DMS 273 (cell line): ENCODE measurements around the gene STOML3.

ENCODE experiments used
- DNase-seq: peaks from one replicate; lab custom pipeline; 2025; ENCODE audit not compliant: unreplicated experiment; lab: John Stamatoyannopoulos, UW

Gene STOML3

DNA sequence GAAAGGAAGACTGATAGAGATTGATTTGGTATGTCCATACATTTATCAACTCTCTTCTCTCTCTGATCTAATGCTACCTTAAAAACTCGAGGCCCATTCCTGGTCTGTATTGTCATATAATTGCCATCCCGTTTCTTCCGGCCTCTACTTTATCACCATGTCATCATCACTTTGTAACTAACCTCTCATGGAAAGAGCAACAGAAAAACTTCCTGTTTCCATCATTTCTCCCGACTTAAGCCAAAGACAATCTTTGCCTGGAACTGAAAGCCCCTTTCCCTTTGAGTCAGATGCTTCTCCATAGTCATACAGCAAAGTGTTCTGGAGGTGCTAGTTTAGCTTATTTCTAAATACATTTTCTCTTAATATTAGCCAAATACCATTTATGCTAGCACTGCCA lies 2.8 kb upstream of the STOML3 start:
- DNase-seq: no peak

DNA sequence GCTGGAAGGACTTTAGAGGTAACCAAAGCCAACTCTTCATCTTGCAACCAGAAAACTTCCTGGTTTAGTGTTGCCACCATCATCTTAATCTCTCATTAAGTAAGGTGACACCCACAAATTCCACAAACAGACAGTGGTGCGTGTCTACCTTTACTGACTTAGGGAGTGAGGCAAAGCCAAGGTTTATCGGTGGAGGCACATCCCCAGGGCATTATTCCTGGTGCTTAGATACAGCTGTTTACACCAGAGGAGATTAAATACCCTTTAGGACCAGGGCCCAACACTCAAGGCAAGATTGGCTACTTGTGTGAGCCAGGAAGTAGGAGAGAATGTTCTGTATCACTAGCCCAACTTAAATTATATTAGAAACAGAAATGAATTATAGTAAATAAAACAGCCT lies 9.5 kb downstream of the STOML3 start:
- DNase-seq: no peak

DNA sequence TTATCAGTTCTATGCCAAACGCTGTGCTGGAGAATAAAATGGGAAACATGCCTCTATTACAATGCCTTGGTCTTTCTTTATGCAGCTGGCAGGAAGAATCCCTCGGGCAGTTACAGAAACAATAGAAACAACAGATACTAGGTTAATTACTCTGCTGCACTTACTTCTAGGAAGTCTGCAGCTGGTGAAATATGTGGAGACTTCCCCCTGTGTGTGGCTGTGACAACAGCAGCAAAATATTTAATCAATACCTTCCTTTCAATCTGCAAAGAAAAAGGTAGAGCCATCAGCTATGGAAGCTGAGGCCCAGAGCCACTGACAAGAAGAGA lies 9.9 kb downstream of the STOML3 start:
- no peak for DNase-seq

DNA sequence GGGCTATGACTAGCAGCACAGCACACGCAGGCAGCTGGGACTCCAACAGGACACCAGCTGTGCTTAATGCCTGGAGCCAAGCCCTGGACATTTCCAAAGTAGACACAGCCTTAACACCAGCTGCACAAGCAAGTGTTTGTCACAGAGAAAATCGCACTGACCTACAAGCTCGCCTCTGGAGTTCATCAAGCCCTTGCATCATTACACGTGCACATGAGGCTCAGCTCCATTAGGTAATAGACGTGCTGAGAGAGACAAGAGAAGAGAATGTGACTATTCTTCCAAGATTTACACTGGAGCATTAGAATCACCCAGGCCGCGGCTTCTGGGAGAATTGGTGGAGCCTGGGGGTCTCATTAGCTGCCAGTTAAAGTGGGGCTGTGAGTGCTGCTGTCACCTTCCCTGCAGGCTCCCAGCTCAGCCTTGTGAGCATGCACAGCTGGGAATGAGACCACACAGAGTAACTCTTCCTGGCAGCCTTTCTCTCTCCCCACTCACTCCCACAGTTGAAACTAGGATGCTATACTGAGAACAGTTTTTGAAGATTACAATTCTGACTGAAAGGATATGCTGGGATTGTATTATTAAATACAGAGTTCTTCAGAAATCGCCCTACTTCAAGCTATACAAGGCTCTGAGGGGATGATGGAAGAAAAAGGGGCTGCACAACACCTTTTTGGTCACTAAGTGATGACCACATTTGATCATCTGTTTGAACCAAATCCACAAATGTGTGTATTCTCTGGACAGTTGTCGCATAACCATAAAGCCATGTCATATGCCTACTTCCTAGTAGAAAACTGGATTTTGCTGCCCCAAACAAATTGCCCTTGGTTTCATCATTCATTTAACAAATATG lies 10.5 kb downstream of the STOML3 start:
- DNase-seq: peak; percentile 10

- DNase-seq: no peak
These were observed 20.1 kb downstream of the STOML3 start for GRCh38 chr13:38970380-38971051.

GRCh38 chr13:38969187-38969586 lies 21.4 kb downstream of the STOML3 start:
- no peak for DNase-seq

GRCh38 chr13:38967446-38967845 lies 23.2 kb downstream of the STOML3 start:
- DNase-seq: no peak

GRCh38 chr13:38965281-38965680 lies 25.4 kb downstream of the STOML3 start:
- DNase-seq: no peak

GRCh38 chr13:38960175-38960574 lies 30.5 kb downstream of the STOML3 start:
- DNase-seq: no peak

- no peak for DNase-seq
These were observed 32.6 kb downstream of the STOML3 start for GRCh38 chr13:38957794-38958592.

- DNase-seq: peak; percentile 6
These were observed 35.8 kb downstream of the STOML3 start for GRCh38 chr13:38954844-38955243.

- DNase-seq: no peak
These were observed 36.3 kb downstream of the STOML3 start for GRCh38 chr13:38954291-38954690.

GRCh38 chr13:38952827-38953226 lies 37.8 kb downstream of the STOML3 start:
- DNase-seq: no peak

GRCh38 chr13:38951525-38952313 lies 38.9 kb downstream of the STOML3 start:
- DNase-seq: no peak

- peak; percentile 26 for DNase-seq
These were observed 39.6 kb downstream of the STOML3 start for GRCh38 chr13:38950987-38951386.

GRCh38 chr13:38947054-38947453 lies 43.6 kb downstream of the STOML3 start:
- no peak for DNase-seq

- DNase-seq: peak; percentile 67
These were observed 46.4 kb downstream of the STOML3 start for GRCh38 chr13:38944219-38944618.

DNA sequence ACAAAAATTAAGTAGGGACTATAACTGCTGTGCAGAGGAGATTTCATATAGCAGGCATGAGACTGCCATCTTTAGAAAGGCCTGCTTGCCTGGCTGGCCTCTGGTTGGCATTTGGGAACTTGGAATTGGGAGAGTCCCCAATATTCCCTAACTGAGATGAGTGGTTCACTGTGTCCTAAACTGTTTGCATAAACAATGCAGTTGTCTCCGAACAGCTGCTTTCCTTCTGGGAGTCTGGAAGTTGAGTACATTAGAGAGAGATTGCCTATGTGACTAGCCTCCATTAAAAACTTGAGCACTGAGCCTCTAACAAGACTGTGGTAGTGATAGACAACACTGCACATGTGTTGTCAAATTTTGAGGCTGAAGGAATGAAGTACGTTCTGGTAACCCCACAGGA lies 47.4 kb downstream of the STOML3 start:
- DNase-seq: peak; percentile 1

DNA sequence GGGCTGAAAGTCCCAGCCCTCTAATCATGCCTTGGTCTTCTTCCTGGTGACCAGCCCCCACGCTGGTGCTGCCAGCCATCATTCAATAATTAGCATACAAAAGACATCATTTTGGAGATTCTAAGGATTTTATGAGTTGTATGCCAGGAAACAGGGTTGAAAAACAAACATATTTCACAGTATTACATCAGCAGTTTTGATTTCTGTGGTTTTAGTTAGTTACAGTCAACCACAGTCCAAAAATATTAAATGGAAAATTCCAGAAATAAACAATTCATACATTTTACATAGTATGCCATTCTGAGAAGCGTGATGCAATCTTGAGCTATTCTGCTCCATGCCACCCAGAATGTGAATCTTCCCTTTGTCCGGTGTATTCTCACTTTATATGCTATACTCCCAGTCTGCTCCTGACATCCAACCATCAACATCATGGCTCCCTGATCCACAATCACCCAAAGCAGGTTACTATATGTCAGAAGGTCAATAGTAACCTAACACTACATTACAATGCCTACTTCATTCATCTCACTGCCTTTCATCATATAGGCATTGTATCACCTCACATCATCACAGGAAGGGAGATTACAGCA lies 49.2 kb downstream of the STOML3 start:
- DNase-seq: no peak

- no peak for DNase-seq
These were observed 56.8 kb downstream of the STOML3 start for GRCh38 chr13:38933786-38934185.

DNA sequence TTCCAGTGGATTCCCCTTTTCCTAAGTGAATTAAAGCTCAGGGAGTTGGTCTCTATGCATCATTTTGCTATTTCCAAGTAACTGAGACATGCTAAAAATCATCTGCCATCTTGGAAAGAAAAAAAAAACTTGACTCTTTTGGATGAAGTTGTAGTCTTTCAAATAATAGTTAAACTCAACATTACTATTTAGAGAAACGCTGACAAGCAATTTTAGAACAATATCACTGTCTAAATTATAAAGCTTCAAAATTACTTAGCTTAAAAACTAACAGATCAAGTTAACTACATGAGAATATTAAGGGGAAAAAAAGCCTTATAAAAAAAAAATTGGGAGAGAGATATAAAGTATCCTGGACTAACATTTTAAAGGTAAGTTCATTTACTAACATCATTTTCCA lies 68.5 kb downstream of the STOML3 start:
- no peak for DNase-seq
